Activated T-cell treated with anti-CD3 and anti-CD28 coated beads for 4 hours (primary cell): ENCODE measurements around the gene NEIL3.
A peak's percentile ranks its signal among the peaks of the same experiment; 100 is the strongest.

Experiments used
- DNase-seq: peaks from one replicate; pipeline ENCODE4 v3.0.0-alpha.2; 2020

Gene NEIL3, protein sequence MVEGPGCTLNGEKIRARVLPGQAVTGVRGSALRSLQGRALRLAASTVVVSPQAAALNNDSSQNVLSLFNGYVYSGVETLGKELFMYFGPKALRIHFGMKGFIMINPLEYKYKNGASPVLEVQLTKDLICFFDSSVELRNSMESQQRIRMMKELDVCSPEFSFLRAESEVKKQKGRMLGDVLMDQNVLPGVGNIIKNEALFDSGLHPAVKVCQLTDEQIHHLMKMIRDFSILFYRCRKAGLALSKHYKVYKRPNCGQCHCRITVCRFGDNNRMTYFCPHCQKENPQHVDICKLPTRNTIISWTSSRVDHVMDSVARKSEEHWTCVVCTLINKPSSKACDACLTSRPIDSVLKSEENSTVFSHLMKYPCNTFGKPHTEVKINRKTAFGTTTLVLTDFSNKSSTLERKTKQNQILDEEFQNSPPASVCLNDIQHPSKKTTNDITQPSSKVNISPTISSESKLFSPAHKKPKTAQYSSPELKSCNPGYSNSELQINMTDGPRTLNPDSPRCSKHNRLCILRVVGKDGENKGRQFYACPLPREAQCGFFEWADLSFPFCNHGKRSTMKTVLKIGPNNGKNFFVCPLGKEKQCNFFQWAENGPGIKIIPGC

DNA sequence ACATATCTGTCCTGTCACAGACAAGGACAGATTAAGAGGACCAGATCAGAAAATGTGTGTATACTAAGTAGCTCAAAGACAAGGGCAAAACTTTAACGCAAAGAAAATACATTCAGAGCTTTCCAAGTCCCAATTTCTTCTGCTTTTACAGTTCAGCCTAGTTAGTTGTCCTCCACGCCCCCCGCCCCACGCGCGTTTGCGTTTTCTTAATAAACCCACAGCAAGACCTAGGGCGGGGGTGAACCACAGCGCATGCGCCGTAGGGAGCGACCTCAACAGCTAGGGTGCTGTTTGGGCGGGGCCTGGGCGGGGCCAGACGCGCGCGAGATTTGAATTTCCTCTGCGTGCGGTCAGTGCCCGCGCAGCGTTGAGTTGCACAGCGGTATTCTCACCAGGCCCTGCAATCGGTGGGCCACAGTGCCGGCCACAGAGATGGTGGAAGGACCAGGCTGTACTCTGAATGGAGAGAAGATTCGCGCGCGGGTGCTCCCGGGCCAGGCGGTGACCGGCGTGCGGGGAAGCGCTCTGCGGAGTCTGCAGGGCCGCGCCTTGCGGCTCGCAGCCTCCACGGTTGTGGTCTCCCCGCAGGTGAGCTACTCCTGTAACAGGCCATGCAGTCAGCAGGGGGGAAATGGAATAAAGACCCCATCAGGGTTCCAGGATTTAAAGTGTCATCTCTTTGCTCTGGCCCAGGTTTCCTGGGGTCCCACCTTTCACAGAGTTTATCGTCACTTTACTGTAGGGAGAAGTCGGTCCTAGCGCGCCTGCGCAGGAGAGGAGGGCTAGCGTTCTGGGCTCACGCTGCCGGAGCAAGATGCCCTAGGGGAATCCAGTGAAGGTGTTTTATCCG lies at the start of gene NEIL3:
Gene NEIL3 (plus strand): TSS at position 353 of the 850 bp plus-strand sequence. CDS start 80 bp downstream, at position 433.
- peak; percentile 96 for DNase-seq

DNA sequence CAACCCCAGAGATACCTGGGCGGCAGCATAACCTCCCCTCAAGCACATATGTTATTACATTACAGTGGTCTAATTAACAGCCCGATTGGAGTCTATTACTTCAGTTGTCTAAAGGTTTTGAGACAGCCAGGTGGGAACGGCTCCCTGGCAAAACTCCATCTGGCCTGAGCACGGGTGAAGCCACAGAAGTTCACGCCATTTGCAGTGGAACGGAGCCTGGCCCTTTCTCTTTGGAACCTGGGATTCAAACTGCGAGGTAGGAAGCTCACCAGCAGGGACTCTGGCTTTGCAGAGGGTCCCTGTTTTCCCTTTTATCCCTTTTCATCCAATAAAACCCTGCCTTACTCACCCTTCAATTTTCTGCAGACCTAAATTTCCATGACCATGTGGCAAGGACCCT lies 45.9 kb upstream of the NEIL3 start:
- no peak for DNase-seq

DNA sequence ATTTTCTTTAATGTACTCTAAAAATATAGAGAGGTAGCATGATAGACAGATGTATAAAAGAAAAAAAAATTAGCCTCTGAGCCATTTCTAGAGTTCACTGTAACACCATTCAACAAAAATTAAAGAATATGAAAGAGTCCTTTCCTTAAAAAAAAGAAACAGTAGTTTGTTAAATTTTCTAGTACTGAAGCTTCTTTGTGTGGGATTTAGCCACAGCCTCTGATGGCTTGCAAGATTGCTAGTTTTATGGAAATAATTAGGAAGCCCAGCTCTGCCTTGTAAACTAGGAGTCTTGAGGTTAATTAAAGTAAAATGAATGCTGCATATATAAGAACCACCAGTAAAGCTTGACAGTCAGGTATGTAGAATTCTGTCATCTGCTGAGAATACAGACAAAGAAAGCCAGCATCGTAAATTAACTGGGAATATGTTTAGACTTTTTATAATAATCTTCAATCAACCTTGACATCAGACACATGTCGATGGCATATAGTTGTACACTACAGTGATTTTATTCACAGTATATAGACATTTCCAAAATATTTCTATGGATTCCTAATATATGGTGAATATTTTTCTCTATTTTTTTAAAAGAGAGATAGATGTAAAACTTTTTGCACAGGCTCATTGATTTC lies 44.8 kb upstream of the NEIL3 start:
- DNase-seq: no peak

DNA sequence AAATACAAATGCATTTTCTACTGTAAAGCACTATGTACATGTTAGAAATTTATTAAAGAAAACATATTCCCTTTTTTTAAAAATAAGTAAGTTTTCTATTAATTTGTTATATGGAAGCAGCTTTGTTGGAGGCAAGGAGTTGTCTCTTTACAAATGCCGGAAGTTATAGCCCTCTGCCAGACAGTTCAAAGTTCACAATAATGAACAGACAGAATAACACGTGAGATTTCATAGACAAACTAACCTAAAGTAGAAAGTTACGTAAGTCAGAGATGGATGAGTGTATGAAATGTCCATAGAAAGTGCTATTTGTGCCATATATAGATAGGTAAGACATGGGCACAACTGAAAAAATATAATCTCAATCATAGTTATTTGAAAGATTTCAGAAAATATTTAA lies 43.9 kb upstream of the NEIL3 start:
- DNase-seq: no peak

DNA sequence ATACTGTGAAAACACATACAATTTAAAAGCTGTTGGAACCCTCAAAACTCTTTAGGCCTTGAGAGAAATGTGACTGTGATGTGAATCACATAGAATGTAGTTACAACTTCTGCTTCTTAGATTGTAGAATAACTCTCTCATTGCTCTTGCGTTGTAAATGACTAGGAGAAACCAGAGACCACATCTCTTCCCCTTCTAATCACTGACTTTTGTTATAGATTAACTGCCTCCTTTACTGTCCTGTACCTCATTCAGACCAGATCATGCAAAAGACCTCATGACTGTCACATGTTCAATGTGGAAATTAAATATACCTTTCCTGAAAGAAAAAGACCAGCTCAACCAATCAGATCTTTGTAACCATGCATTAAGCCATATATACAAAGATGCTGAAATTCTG lies 43.2 kb upstream of the NEIL3 start:
- DNase-seq: no peak

DNA sequence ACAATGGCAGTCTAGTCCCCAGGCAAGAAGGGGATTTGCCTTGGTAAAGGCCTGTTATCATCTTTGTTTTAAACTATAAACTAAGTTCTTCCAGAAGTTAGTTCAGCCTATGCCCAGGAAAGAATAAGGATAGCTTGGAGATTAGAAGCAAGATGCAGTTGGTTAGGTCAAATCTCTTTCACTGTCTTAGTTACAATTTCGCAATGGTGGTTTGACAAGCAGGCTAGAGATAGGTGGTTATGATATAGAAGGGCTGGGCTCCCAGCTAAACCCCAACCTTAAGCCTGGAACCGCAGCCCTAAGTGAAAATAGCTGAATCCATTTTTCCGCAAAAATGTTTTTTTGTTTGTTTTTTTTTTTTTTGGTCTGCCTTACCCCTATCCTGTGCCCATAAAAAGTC lies 41.8 kb upstream of the NEIL3 start:
- no peak for DNase-seq

DNA sequence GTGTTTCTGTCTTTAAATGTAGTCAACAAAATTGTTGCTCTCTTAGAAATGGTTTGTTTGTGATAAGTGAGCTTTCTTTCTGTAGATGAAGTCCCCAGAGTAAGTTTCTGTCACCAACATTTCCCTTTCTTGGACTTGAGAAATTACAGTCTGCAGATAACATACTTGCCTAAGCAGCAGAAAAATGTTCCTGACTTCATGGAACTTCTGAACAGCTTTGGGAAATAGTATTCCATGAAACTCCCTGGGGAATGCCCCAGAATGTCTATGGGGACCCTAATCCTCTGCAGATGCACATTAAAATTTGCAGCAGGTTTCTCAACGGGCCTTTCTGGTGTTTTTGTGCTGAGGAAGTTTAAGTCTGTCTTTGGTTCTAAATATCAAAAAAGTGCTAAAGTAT lies 38.6 kb upstream of the NEIL3 start:
- DNase-seq: no peak

DNA sequence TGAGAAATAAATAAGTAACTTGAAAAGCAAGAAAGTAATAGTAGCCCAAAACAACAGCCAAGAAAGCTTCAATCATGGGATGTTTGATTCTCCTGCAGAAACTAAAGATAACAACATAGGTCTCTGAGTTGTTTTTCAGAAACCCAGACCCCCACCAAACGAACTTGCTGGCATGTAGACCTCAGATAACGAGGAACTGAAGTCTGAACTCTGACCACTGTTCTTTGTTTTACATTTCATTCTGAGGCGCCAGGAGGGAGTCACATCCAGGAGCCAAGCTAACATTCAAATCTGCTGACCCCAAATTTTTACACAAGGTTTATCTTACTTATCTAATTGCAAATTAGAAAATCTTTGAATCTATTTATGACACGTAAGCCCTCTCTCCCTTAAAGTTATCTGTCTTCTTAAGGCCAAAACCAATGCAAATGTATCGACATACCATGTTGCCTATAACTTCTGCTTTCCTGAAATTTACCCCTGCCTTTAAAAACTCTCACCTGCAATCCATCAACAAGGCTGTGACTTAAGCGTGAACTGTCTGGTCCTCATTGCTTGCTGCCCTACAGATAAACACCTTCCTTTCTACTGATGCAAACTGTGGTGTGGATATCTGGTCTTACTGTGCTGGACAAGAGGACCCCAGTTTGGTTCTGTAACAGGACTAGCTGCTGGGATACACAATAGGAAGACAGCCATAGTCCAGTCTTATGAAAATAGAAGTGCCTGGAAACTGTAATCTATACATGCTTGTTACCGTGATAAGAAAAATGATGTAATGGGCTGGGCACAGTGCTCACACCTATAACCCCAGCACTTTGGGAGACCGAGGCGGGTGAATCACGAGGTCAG lies 37.5 kb upstream of the NEIL3 start:
- no peak for DNase-seq

DNA sequence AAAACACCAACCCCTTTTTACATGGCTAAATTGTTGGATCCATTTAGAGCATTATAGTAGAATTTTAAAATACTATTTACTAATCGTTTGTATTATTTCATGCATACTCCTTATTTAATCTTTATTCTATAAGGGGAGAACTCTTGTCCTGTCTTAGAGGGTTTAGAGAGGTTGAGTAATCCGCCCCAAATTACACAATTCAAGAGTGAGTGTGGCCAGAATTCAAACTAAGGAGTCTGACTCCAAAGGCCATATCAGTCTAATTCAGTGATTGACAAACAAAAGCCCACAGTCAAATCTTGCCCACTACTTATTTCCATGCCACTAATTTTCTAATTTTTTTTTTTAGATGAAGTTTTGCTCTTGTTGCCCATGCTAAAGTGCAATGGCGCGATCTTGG lies 33.7 kb upstream of the NEIL3 start:
- no peak for DNase-seq

DNA sequence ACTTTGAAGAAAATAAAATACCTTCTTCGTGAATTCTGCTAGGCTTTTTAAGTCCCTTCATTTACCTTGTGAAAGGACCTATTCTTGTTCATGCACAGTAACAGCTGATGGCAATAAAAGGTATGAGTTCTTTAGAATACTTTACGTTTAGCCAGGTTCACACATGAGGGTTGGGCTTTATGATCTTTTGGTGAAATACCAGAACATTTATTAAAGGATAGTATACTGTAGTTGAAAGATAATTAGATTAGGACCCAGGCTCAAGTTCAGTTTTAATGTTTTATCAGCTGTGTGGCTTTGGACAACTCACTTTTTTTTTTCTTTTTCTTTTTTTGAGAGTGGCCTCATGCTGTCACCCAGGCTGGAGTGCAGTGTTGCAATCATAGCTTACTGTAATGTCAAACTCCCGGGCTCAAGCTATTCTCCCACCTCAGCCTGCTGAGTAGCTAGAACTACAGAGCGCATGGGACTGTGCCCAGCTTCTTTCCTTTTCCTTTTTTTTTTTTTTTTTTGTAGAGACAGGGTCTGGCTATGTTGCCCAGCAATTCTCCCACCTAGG lies 28.2 kb upstream of the NEIL3 start:
- no peak for DNase-seq

DNA sequence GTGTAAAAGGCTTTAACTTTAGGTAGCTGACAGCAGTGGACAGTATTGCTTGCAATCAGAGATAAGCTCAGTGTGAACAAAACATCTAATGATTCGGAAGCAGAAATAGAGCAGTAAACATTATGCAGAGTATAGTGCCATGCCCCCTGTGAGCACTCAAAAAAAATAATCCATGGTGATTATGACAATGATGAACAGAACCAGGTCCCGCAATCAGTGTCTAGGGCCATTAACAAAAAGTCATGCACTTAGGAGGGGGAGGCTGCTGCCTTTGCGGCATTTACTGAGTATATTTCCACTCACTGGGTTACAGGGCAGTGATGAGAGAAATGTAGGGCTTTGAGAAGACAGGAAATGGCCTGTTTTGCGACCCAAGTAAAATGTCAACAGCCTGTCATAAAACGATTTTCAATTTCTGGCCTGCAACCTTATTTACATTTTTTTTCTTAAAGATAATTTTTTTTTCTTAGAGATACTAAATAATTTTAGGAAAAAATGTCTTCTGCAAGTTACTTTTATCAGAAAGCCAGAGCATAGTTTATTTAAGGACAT lies 27.3 kb upstream of the NEIL3 start:
- DNase-seq: no peak

DNA sequence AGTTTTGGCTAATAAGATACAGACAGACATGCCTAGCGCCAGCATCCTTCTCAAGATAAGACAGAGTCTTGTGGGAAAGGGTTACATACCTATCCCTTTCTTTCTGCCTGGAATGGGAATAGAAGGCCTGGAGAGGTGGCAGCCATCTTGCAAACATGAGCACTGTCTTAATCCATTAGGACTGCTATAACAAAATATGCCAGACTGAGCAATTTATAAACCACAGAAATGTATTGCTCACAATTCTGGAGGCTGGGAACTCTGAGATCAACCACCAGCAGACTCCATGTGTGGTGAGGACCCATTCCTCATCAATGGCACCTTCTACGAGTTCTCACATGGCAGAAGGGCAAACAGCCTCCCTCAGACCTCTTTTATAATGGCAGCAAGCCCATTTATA lies 26.5 kb upstream of the NEIL3 start:
- no peak for DNase-seq

DNA sequence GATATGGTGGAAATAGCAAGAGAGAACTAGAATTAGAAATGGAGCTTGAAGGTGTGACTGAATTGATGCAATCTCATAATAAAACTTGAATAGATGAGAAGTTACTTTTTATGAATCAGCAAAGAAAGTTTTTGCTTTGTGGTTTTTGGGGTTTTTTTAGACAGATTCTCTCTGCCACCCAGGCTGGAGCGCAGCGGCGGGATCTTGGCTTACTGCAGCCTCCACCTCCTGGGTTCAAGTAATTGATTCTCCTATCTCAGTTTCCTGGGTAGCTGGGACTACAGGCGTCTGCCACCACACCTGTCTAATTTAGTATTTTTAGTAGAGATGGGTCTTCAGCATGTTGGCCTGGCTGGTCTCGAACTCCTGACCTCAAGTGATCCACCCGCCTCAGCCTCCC lies 23.7 kb upstream of the NEIL3 start:
- no peak for DNase-seq

DNA sequence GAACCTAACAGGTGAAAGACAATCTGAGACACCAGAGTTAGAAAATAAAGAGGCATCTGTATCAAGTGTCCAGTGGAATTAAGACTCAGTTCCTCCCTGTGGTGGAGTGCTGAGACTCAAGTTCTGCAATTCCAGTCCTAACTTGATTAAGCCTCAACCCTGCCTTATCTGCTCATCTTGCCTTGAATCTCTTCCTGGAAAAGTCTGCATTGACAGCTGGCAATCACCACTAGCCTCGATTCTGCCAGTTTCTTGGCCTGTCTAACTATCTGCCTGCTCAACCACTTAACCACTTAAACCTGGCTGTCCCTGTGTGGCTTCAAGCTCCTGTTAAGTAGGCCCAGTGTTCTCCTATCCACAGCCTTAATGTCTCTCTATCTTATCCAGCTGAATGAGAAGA lies 22.4 kb upstream of the NEIL3 start:
- DNase-seq: no peak

DNA sequence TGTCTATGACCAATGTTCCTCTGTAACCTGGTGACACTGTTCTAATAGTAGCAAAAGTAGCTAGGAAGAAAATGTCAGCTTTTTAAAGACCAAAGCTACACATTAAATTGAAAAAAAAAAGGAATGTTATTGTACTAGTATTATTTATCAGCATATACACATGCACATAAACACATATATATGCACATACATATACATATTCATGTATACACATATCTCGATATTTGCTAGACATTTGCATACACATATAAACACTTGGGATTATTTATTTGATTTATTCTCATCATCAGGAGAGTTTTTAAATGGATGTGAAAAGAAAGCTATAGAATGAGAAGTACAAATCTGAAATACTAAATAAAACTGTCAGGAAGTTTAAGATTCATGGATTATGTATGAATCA lies 21.3 kb upstream of the NEIL3 start:
- DNase-seq: no peak

DNA sequence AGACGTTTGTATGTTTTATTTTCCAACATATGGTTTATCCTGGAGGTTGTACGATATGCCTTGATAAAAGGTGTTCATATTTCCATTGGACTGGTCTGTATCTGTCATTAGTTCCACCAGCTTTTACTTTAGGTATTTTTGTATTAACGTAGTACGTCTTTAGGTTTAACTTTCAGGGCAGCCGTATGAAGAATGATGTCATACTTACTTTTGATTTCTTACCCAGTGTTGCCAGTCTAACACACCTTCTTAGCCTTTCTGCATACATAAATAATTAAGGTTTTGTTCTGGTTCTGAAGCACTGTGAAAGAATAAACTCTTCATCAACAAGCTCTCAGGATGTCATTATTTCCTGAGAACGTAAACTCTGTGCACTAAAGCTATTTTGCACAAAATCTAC lies 18.9 kb upstream of the NEIL3 start:
- no peak for DNase-seq

DNA sequence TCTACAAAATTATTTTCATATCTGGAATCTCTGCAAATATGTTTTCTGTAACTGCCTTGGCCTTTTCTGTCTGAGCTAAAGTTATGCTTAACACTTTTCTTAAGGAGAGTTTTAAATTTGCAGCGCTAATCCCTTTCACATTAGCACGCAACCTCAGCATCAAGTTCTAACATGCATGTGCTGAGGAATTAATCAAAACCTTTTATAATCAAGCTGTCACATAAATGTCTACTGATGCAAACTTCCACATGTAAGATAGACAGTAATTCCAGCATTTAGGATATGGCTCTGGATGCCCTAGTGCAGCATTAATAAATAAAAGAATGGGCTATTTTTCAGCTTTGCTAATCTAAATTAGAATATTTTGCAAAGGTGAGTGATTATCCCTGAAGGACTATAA lies 17.5 kb upstream of the NEIL3 start:
- no peak for DNase-seq

DNA sequence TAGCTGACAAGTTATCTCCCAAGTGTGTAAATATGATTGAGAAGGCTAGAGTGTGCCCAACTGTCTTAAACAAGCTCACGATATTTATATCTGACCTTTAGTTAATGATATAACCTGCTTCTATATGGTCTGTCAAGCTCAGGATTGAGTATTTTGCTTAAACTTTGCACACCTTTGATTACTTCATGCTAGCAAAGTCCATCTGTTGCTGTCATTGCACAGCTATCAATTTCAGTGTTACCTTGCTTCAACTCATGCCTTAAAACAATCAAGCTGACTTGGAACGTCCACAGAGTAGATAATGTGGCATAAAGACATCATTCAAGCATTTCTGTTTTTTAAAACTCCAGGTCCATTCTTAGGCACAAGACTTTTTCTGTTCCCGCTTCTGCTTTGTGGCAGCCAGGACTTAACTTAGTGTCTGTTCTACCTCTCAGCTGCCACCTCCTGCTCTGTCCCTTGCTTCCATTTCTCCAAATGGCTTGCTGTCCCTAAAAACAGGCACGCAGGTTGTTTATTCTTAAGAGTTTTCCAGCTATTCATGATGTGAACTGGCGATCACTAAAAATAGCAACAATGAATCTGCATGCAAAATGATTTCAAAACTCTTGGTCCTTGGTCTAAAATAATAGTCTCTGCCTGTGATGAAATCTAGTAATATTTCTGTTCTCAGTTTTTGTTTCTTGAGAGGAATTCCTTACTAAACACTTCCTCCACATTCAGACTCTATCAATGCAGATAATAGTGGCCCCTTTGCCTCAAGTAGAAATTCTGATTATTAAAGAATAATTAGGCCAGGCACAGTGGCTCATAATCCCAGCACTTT lies 16.3 kb upstream of the NEIL3 start:
- no peak for DNase-seq

DNA sequence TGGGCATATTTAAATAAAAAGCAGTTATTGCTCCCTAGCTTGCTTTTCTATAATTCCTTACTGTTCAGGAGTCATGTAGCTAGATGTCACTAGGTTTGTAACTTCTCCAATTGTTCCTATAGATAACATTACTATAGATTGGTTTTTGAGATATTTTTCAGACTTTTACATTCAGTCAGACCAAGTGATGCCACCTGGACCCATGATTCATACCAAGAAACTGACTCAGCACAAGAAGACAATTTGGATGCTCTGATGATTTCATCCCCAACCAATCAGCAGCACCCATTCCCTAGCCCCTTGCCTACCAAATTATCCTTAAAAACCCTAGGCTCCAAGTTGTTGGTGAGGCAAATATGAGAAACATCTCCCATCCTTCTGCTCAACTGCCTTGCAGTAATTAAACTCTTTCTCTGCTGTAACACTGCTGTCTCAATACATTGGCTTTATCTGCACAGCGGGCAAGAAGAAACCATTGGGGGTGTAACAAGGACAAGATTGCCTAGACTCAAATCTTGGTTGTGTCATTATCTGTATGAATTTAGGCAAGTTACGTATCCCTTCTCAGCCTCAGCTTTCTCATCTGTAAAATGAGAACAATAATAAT lies 11.8 kb upstream of the NEIL3 start:
- DNase-seq: no peak

DNA sequence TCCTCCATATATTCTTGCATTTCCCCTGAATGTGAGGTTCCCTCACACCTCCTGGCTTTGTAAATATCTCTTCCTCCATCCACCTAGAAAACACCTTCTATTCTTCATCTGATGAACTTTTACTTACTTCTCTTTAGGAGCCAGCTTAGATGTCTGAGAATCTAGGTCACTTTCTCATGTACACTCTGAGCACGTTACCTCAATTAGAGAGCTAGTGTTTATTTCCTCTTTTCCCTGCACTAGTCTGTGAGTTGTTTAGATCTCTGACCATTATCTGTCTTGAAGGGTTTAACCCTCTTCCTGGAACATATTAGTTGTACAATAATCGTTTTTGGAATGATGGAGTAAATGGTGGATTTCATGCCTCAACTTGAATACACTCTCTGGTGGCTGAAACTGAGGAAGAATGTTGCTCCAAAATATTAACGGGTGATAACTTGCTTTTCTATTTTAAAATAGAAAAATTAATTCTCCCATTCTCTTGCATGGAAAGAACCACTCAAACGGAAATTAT lies 8.5 kb upstream of the NEIL3 start:
- DNase-seq: no peak
